ENCODE results near the gene FDXR. TPM values are rescaled to one million over a fixed set of nuclear protein-coding genes. Genes with fewer than 3 reads are reported as not detected.

Gene FDXR
- total RNA-seq, 4 donors from 2014 or later: 3.6 to 7.8 (median 4.6) TPM

DNA sequence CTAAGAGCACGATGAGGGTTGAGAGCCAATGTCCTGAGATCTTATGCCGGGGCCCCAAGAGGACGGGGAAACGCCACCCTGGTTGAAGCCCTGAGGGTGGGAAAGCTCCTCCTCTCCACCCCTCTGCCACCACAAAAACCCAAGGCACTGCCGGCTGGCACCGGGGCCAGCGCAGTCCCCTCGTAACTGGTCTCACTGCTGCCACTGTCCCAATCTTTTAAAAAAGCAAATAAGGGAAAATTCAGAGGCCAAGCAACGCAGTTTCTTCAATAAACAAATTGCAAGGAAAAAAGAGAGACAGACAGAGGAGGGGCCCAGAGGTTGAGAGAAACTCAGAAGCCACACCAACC is 19.8 kb downstream of the FDXR start:
- ATAC-seq: no peak
- TF ChIP-seq POLR2A (IDR thresholded peaks at IDR 0.05): no peak
- H3K4me1 ChIP-seq: peaks cover 0 to 14% (median 0%) of the 10 kb centered on the region in 3 donors
- no peaks in the 10 kb centered on the region for H3K36me3 ChIP-seq
- WGBS, 2 donors (ENCODE audit: low coverage in 1 of 2): 12 to 40% methylated on average over 1 to 9 of the region's 9 CpGs
- no peak overlapping the region for H3K27ac ChIP-seq
- H3K27me3 ChIP-seq: peaks cover 88% of the 10 kb centered on the region
- H3K9me3 ChIP-seq: peaks cover 0 to 5% (median 0%) of the 10 kb centered on the region in 3 donors
- no peak overlapping the region for H3K4me3 ChIP-seq

DNA sequence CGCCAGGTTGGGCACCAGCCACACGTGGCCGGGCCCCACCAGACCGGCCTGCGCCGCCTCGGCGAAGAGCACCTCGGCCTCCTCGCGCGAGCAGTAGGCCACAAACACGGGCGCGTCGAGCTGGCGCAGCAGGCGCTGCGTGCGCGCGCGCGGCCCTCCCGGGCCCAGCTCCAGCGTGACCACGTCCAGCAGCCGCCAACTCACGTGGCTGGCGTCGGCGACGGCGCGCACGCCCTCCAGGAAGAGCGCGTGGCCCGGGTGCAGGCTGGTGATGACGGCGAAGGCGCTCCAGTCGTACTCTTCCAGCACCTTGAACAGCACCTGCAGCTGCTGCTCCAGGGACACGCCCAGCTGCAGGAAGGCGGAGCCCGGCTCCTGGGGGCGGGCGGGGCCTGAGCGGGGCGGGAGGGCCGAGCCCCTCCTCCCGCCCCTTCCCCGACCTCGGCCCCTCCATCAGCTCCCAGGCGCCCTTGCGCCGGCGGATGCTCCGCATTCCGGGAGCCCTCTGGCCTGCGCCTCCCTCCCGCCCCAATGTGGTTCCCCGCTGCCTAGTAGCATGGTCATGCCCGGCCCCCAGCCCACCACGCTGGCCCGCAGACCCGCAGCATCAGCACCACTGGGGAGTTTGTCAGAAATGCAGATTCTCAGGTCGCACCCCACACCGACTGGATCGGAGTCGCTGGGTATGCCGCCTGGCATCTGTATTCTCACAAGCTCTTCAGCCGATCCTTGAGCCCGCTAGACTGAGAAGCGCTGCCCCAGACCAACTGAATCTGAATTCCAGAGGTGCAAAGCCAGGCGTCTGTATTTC is 20.4 kb downstream of the FDXR start:
- H3K4me3 ChIP-seq: no peak overlapping the region
- TF ChIP-seq EP300 (IDR thresholded peaks at IDR 0.05): no peak
- TF ChIP-seq CTCF (IDR thresholded peaks at IDR 0.05): no peak
- no peak for TF ChIP-seq POLR2A (IDR thresholded peaks at IDR 0.05)
- no peak for TF ChIP-seq POLR2AphosphoS5 (IDR thresholded peaks at IDR 0.05)
- WGBS, 2 donors (ENCODE audit: low coverage in 1 of 2): 0% methylated on average over 13 of the region's 76 CpGs; no CpG with 5 or more reads in 1 of the 2 donors
- peaks cover 0 to 5% (median 0%) of the 10 kb centered on the region in 3 donors for H3K9me3 ChIP-seq
- H3K4me1 ChIP-seq: peaks cover 0 to 14% (median 0%) of the 10 kb centered on the region in 3 donors
- H3K27ac ChIP-seq: no peak overlapping the region
- peaks cover 88% of the 10 kb centered on the region for H3K27me3 ChIP-seq
- no peaks in the 10 kb centered on the region for H3K36me3 ChIP-seq
- no peak for ATAC-seq

DNA sequence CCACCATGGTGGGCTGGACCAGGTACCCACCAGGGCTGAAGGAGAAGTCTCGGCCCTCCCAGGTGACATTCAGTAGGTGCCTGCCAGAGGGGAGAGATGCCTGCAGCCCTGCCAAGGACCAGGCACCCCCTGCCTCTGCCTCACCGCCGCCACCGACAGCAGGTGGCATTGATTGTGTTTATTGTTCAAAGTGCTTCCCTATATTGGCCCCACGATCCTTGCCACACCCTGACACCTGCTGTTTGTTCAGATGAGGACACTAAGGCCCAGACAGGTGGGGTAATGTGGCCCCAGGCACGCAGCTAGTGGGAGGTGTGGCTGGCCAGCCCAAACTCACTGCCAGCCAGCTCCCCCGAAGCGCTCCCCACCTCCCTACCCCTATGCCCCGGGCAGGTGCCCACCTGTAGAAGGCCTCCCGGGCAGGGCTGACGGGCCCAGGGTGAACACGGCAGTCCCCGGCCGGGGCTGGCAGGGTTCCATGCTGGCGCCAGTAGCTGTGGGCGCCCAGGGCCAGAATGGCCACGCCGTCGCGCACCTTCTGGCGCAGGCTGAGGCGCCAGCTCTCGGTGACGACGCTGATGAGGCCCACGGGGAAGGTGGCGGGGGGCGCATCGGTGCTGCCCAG is 21.1 kb downstream of the FDXR start:
- Histone ChIP-seq H3K36me3 (no peaks in the 10 kb centered on the region), H3K9me3 (peaks cover 0 to 5% (median 0%) of the 10 kb centered on the region in 3 donors), H3K27ac (no peak overlapping the region), H3K4me3 (no peak overlapping the region), H3K27me3 (peaks cover 86% of the 10 kb centered on the region), H3K4me1 (peaks cover 0 to 14% (median 0%) of the 10 kb centered on the region in 3 donors)
- TF ChIP-seq POLR2A (IDR thresholded peaks at IDR 0.05) (no peak), CTCF (IDR thresholded peaks at IDR 0.05) (no peak)
- WGBS, 2 donors (ENCODE audit: low coverage in 1 of 2): no CpG with 5 or more reads among the region's 29 CpGs
- ATAC-seq: no peak

DNA sequence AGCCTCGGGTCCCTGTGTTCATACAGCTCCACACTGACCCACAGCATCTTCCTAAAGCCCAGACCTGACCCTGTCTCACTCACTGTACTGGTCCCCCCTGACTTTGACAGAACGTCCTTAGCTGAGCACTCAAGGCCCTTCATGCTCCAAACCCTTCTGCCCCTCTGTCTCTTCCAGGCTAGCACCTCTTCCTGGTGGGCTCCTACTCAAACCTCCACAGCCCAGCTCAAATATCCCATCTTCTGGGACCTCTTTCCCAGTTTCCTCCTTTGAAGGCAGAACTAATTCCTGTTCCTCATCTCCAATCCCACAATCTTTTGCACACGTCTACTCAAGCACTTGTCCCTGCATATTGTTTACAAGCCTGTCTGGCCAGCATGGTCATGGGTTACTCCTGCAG is 21.9 kb downstream of the FDXR start:
- H3K27me3 ChIP-seq: peaks cover 84% of the 10 kb centered on the region
- H3K4me1 ChIP-seq: peaks cover 0 to 14% (median 0%) of the 10 kb centered on the region in 3 donors
- H3K36me3 ChIP-seq: no peaks in the 10 kb centered on the region
- no peak overlapping the region for H3K4me3 ChIP-seq
- ATAC-seq: no peak
- H3K27ac ChIP-seq: no peak overlapping the region
- TF ChIP-seq POLR2A (IDR thresholded peaks at IDR 0.05) (no peak), POLR2AphosphoS5 (IDR thresholded peaks at IDR 0.05) (no peak), EP300 (IDR thresholded peaks at IDR 0.05) (no peak), CTCF (IDR thresholded peaks at IDR 0.05) (no peak)
- WGBS, 2 donors (ENCODE audit: low coverage in 1 of 2): 40% methylated on average over 1 of the region's 3 CpGs; no CpG with 5 or more reads in 1 of the 2 donors
- peaks cover 0 to 5% (median 0%) of the 10 kb centered on the region in 3 donors for H3K9me3 ChIP-seq

GRCh38 chr17:74850310-74850709 is 22.5 kb downstream of the FDXR start:
- no CpG with 5 or more reads among the region's 17 CpGs for whole genome bisulfite sequencing, 2 donors (ENCODE audit: low coverage in 1 of 2)
- no peak overlapping the region for H3K4me3 ChIP-seq
- TF ChIP-seq CTCF (IDR thresholded peaks at IDR 0.05) (no peak), EP300 (IDR thresholded peaks at IDR 0.05) (no peak), POLR2AphosphoS5 (IDR thresholded peaks at IDR 0.05) (no peak), POLR2A (IDR thresholded peaks at IDR 0.05) (no peak)
- H3K9me3 ChIP-seq: peaks cover 0 to 5% (median 0%) of the 10 kb centered on the region in 3 donors
- H3K36me3 ChIP-seq: no peaks in the 10 kb centered on the region
- no peak for ATAC-seq
- H3K4me1 ChIP-seq: peaks cover 0 to 14% (median 0%) of the 10 kb centered on the region in 3 donors
- H3K27me3 ChIP-seq: peaks cover 84% of the 10 kb centered on the region
- no peak overlapping the region for H3K27ac ChIP-seq
